Activated B cell treated with CpG ODN at 0.5 μM for 24 hours (primary cell): ENCODE data around the gene DIABLO. TPM values are rescaled to one million over a fixed set of nuclear protein-coding genes. Genes with fewer than 3 reads are reported as not detected.
"Not testable (repeated sequence)": the region's sequence is repeated elsewhere in the genome, so short reads cannot be mapped to it uniquely, and the experiment has no call there.

Experiments
- ATAC-seq: fragments of 200-7000 bp; cut with Tn5 transposase; one replicate; pipeline ENCODE4 v1.10.0; 2021; ENCODE audit warnings: low read depth, mild to moderate bottlenecking, moderate library complexity
- CTCF ChIA-PET: fragments of 350-600 bp; sonication (Branson Sonifier 250); formaldehyde crosslinking; loops from one replicate; lab custom pipeline; 2021; ENCODE audit warnings: antibody characterized with exemption; lab: Charles Lee
- POLR2A ChIA-PET: fragments of 350-600 bp; sonication (Branson Sonifier 250); formaldehyde crosslinking; loops from one replicate; lab custom pipeline; 2021; ENCODE audit warnings: antibody characterized with exemption; lab: Charles Lee
- DNase-seq: peaks from one replicate; pipeline ENCODE4 v3.0.0; 2022
- H3K27ac Mint-ChIP-seq: one replicate; pipeline ENCODE4 v1.8.0; 2020; ENCODE audit warnings: mixed read lengths
- H3K27me3 Mint-ChIP-seq: one replicate; pipeline ENCODE4 v1.8.0; 2021; ENCODE audit warnings: mixed read lengths
- H3K36me3 Mint-ChIP-seq: one replicate; pipeline ENCODE4 v1.8.0; 2021; ENCODE audit warnings: low read depth, mixed read lengths
- H3K4me1 Mint-ChIP-seq: one replicate; pipeline ENCODE4 v1.8.0; 2021; ENCODE audit warnings: mixed read lengths
- H3K4me3 Mint-ChIP-seq: one replicate; pipeline ENCODE4 v1.8.0; 2020; ENCODE audit warnings: mild to moderate bottlenecking, mixed read lengths
- H3K9me3 Mint-ChIP-seq: one replicate; pipeline ENCODE4 v1.8.0; 2020; ENCODE audit warnings: mixed read lengths
- intact Hi-C: fragments of 100-400 bp; cut with micrococcal nuclease; formaldehyde crosslinking; loops from one replicate; pipeline ENCODE4 v1.15.1; 2024
- total RNA-seq: library from RNA; stranded (reverse); gene quantifications from 2 replicates; pipeline ENCODE4 v1.2.3, GENCODE V29; 2022
- TF ChIP-seq, protein P1 (sequence below): fragments of 200-600 bp; IDR thresholded peaks from one replicate; pipeline ENCODE4 v1.8.0; 2022; ENCODE audit warnings: antibody characterized with exemption, mild to moderate bottlenecking

Gene DIABLO
- total RNA-seq, 1 donor from 2014 or later: 51.3 TPM

DNA sequence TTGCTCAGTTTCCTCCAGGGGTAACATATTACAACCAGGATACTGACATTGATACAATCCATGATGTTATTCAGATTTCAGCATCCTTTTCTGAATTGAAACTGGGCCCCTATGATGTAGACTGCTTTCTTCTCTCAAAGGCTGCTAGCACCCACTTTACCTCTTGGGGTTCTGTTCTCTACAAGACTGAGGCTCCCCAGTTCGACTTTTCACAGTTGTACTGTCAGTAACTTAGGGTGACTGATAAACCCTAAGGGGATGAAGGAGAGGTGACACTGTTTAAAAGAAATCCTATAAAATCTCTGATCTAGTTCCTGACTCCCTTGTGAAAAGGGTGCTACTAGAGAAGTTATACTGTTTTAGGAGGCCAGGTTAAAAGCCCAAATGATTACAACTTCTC, 39.6 kb upstream of the DIABLO start:
- no peak for DNase-seq
- Mint-ChIP-seq H3K36me3 (peaks cover 44% of the 10 kb centered on the region), H3K4me1 (peaks cover 21% of the 10 kb centered on the region), H3K27ac (peak overlapping the region; percentile 98), H3K9me3 (no peaks in the 10 kb centered on the region), H3K27me3 (peaks cover 2% of the 10 kb centered on the region), H3K4me3 (peak overlapping the region; percentile 97)
- intact Hi-C loops: loop anchor here (5.0 to 10.0 kb wide), 2 partner anchors 157 to 1709 kb away; partner anchors contain the start of genes CCDC92, CLIP1 and ZNF664
- POLR2A ChIA-PET: interaction anchor here (0.6 to 2.3 kb wide), 4 partner anchors 39 to 968 kb away, joined by 3 to 32 read pairs (median 6); partner anchors contain the start of genes DIABLO, MPHOSPH9, MTRFR and ZCCHC8
- TF ChIP-seq, protein P1, sequence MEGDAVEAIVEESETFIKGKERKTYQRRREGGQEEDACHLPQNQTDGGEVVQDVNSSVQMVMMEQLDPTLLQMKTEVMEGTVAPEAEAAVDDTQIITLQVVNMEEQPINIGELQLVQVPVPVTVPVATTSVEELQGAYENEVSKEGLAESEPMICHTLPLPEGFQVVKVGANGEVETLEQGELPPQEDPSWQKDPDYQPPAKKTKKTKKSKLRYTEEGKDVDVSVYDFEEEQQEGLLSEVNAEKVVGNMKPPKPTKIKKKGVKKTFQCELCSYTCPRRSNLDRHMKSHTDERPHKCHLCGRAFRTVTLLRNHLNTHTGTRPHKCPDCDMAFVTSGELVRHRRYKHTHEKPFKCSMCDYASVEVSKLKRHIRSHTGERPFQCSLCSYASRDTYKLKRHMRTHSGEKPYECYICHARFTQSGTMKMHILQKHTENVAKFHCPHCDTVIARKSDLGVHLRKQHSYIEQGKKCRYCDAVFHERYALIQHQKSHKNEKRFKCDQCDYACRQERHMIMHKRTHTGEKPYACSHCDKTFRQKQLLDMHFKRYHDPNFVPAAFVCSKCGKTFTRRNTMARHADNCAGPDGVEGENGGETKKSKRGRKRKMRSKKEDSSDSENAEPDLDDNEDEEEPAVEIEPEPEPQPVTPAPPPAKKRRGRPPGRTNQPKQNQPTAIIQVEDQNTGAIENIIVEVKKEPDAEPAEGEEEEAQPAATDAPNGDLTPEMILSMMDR: no peak
- CTCF ChIA-PET: no interaction called here
- no peak for ATAC-seq

DNA sequence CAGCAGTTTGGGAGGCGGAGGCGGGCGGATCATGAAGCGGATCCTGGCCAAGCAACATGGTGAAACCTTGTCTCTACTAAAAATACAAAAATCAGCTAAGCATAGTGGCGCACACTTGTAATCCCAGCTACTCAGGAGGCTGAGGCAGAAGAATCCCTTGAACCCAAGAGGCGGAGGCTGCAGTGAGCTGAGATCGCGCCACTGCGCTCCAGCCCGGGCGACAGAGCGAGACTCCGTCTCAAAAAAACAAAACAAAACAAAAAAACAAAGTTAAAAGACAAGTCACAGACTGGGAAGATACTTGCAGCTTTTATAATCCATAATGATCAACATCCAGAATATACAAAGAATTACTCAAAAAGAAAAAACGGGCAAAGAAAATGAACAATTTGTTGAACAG, 34.9 kb upstream of the DIABLO start:
- ATAC-seq, H3K27ac Mint-ChIP-seq, POLR2A ChIA-PET, DNase-seq, H3K4me3 Mint-ChIP-seq, CTCF ChIA-PET, H3K27me3 Mint-ChIP-seq, H3K4me1 Mint-ChIP-seq, H3K9me3 Mint-ChIP-seq: not testable (repeated sequence)
- peaks cover 71% of the 10 kb centered on the region for H3K36me3 Mint-ChIP-seq
- intact Hi-C loops: loop anchor here (10.0 kb wide), 1 partner anchor 1714 kb away; the partner anchor contains the start of genes CCDC92 and ZNF664

DNA sequence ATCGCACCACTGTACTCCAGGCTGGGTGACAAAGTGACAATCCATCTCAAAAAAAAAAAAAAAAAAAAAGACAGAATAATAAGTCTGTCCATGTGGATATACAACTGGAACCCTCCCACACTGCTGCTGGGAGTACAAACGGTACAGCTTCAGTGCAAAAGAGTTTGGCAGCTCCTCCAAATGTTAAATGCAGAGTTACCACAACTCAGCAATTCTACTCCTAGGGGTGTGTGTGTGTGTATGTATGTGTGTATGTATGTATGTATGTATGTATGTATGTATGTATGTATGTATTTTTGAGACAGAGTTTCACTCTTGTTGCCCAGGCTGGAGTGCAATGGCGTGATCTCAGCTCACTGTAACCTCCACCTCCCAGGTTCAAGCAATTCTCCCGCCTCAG, 33.1 kb upstream of the DIABLO start:
- CTCF ChIA-PET, intact Hi-C loops, H3K4me3 Mint-ChIP-seq, H3K27me3 Mint-ChIP-seq, POLR2A ChIA-PET, DNase-seq, H3K9me3 Mint-ChIP-seq, H3K27ac Mint-ChIP-seq, H3K4me1 Mint-ChIP-seq, ATAC-seq: not testable (repeated sequence)
- H3K36me3 Mint-ChIP-seq: peaks cover 74% of the 10 kb centered on the region

DNA sequence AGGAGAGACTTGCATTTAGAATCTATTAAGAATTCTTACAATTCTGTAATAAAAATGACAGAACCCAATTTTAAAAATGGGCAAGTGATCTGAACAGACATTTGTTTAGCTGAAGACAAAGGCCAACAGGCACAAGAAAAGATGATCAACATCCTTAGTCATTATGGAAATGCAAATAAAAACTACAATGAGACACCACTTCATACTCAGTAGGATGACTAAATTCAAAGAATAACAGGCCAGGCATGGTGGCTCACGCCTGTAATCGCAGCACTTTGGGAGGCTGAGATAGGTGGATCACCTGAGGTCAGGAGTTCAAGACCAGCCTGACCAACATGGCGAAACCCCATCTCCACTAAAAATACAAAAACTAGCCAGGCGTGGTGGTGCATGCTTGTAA, 32.6 kb upstream of the DIABLO start:
- H3K36me3 Mint-ChIP-seq: peaks cover 72% of the 10 kb centered on the region
- POLR2A ChIA-PET, ATAC-seq, CTCF ChIA-PET, H3K4me1 Mint-ChIP-seq, H3K9me3 Mint-ChIP-seq, H3K27me3 Mint-ChIP-seq, H3K4me3 Mint-ChIP-seq, DNase-seq, H3K27ac Mint-ChIP-seq, intact Hi-C loops: not testable (repeated sequence)

DNA sequence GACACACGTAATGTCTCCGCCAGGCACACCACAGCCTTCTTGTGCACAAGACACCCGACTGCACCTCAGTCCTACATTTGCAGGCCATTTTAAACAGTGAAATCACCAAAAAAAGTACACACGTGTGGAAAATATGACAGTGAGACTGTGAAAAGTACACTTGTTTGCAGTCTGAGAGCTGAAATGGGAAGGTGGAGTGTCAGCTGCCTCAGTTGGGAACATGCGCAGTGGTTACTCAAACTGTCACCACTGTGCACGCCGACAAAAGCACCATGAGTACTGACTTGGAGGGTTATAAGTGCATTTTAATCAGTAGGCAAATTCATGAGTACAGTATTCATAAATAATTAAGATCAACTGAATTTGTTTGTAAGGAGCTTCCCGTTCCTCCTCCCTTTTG, 24.7 kb upstream of the DIABLO start:
- H3K36me3 Mint-ChIP-seq: peaks cover 59% of the 10 kb centered on the region

DNA sequence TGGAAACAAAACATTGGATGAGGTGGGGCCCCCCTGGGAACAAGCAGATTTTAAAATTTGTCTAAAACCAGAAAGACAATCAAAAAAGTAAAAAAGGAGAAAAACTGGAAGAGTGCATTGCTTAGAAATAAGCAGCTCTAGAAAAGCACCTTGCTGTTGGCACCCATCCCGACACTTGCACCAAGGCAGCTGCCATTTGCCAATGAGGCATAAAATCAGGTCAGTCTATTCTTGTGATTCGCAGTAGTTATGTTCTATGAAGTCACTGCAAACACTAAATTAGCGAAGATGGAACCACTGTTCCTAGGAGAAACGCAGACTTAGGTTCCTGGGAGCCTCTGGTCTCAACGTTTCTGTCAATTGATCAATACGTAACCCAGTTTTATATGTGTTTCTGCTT, 24.2 kb upstream of the DIABLO start:
- CTCF ChIA-PET: no interaction called here
- Mint-ChIP-seq H3K9me3 (no peaks in the 10 kb centered on the region), H3K27me3 (no peaks in the 10 kb centered on the region), H3K4me3 (no peak overlapping the region), H3K27ac (no peak overlapping the region), H3K4me1 (no peaks in the 10 kb centered on the region), H3K36me3 (peaks cover 57% of the 10 kb centered on the region)
- DNase-seq (no peak), ATAC-seq (no peak)
- POLR2A ChIA-PET: no interaction called here
- intact Hi-C loops: no loop called here
- TF ChIP-seq, protein P1: no peak

More for the DNA sequence above, 24.7 kb upstream of the DIABLO start:
- Mint-ChIP-seq H3K4me1 (no peaks in the 10 kb centered on the region), H3K27ac (no peak overlapping the region), H3K4me3 (no peak overlapping the region), H3K9me3 (no peaks in the 10 kb centered on the region), H3K27me3 (no peaks in the 10 kb centered on the region)
- intact Hi-C loops: no loop called here
- ATAC-seq: no peak
- ChIA-PET POLR2A (no interaction called here), CTCF (no interaction called here)
- no peak for DNase-seq
- TF ChIP-seq, protein P1: no peak
